IMR-90 (cell line): ENCODE measurements around the gene USP40.

Experiments used
- BHLHE40 ChIP-seq: fragments of 150-350 bp; IDR thresholded peaks from 2 replicates; pipeline ENCODE4 v1.6.1; 2016; ENCODE audit warnings: mild to moderate bottlenecking, low read depth, low read length
- CEBPB ChIP-seq: IDR thresholded peaks from 2 replicates; pipeline ENCODE4 v1.6.1; 2012; ENCODE audit warnings: low read depth, low read length, improper control_type of control experiment
- CHD1 ChIP-seq: IDR thresholded peaks from 2 replicates; pipeline ENCODE4 v1.6.1; 2012; ENCODE audit warnings: low read depth, low read length, improper control_type of control experiment
- FOS ChIP-seq: fragments of 150-350 bp; IDR thresholded peaks from 2 replicates; pipeline ENCODE4 v1.6.1; 2016; ENCODE audit warnings: low read depth, low read length
- MAFK ChIP-seq: IDR thresholded peaks from 2 replicates; pipeline ENCODE4 v1.6.1; 2012; ENCODE audit warnings: low read depth, low read length, improper control_type of control experiment
- MAZ ChIP-seq: IDR thresholded peaks from 2 replicates; pipeline ENCODE4 v1.6.1; 2012; ENCODE audit warnings: low read depth, mild to moderate bottlenecking, low read length, improper control_type of control experiment, moderate library complexity, borderline replicate concordance
- MXI1 ChIP-seq: IDR thresholded peaks from 2 replicates; pipeline ENCODE4 v1.6.1; 2012; ENCODE audit warnings: low read depth, mild to moderate bottlenecking, low read length, moderate library complexity, borderline replicate concordance
- POLR2A ChIP-seq: IDR thresholded peaks from 2 replicates; pipeline ENCODE4 v1.6.1; 2012; ENCODE audit warnings: mild to moderate bottlenecking, low read depth, low read length
- RAD21 ChIP-seq: IDR thresholded peaks from 2 replicates; pipeline ENCODE4 v1.6.1; 2012; ENCODE audit warnings: low read length, improper control_type of control experiment
- RCOR1 ChIP-seq: IDR thresholded peaks from 2 replicates; pipeline ENCODE4 v1.6.1; 2012; ENCODE audit warnings: mild to moderate bottlenecking, low read length, improper control_type of control experiment; ENCODE audit not compliant: insufficient replicate concordance
- RFX5 ChIP-seq: IDR thresholded peaks from 2 replicates; pipeline ENCODE4 v1.8.0; 2012; ENCODE audit warnings: low read depth, mild to moderate bottlenecking, low read length, moderate library complexity
- SMC3 ChIP-seq: fragments of 150-350 bp; IDR thresholded peaks from 2 replicates; pipeline ENCODE4 v1.6.1; 2016; ENCODE audit warnings: low read depth, mild to moderate bottlenecking, antibody characterized with exemption, low read length, moderate library complexity
- TF ChIP-seq, protein P1 (sequence below): conservative IDR thresholded peaks from 2 replicates; pipeline ENCODE4 v1.5.1; 2012; ENCODE audit warnings: mild to moderate bottlenecking, low read depth, low read length, improper control_type of control experiment

- TF ChIP-seq, protein P1, sequence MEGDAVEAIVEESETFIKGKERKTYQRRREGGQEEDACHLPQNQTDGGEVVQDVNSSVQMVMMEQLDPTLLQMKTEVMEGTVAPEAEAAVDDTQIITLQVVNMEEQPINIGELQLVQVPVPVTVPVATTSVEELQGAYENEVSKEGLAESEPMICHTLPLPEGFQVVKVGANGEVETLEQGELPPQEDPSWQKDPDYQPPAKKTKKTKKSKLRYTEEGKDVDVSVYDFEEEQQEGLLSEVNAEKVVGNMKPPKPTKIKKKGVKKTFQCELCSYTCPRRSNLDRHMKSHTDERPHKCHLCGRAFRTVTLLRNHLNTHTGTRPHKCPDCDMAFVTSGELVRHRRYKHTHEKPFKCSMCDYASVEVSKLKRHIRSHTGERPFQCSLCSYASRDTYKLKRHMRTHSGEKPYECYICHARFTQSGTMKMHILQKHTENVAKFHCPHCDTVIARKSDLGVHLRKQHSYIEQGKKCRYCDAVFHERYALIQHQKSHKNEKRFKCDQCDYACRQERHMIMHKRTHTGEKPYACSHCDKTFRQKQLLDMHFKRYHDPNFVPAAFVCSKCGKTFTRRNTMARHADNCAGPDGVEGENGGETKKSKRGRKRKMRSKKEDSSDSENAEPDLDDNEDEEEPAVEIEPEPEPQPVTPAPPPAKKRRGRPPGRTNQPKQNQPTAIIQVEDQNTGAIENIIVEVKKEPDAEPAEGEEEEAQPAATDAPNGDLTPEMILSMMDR = no peak
- TF ChIP-seq RAD21 = no peak
- no peak for TF ChIP-seq CHD1
- TF ChIP-seq MAZ = no peak
- TF ChIP-seq MAFK = no peak
- TF ChIP-seq RFX5 = no peak
- no peak for TF ChIP-seq MXI1
- TF ChIP-seq POLR2A = no peak
- TF ChIP-seq CEBPB = no peak
- TF ChIP-seq FOS = no peak
- TF ChIP-seq SMC3 = no peak
- no peak for TF ChIP-seq RCOR1
- TF ChIP-seq BHLHE40 = no peak
These were observed 15.1 kb downstream of the USP40 start for GRCh38 chr2:233551491-233551890.
